ENCODE results near the gene TUBA1C. TPM values are rescaled to one million over a fixed set of nuclear protein-coding genes. Genes with fewer than 3 reads are reported as not detected.

Gene TUBA1C
- total and polyA plus RNA-seq, 9 of the 15 experiments (the other 6 are each of a cell fraction or from before 2014, with no cell fraction given) = 755 to 3,012 (median 914) TPM

- peak in 1 of 4 experiments; percentile 5 for DNase-seq (ENCODE audit: extremely low read depth in 1 of 4, low spot score in 3 of 4)
- WGBS (ENCODE audit: insufficient coverage, low coverage, missing lambda C conversion rate) = 38% methylated on average over 7 of the region's 7 CpGs
- ChIA-PET POLR2A (interaction anchor here (0.6 to 7.5 kb wide), 5 partner anchors 9 to 1817 kb away, joined by 3 to 141 read pairs (median 4); partner anchors contain the start of genes SPATS2 and TUBA1C), CTCF (ENCODE audit: low intra/inter-chr PET ratio) (no interaction called here)
- Histone ChIP-seq H3K27me3 (ENCODE audit: control insufficient read depth in 2 of 2, insufficient read depth in 2 of 2, low read length in 2 of 2) (no peaks in the 10 kb centered on the region), H3K9me1 (ENCODE audit: control insufficient read depth, insufficient read depth, low read length) (no peaks in the 10 kb centered on the region), H3K4me2 (ENCODE audit: insufficient read depth, low read length) (no peak overlapping the region), H3K9ac (ENCODE audit: insufficient read depth in 1 of 2, low read depth in 2 of 2, low read length in 2 of 2) (peak overlapping the region in 1 of 2 experiments; percentile 49; a peak in 1 of 4 replicates), H3K4me1 (replicated peaks in 1 of 2; ENCODE audit: control insufficient read depth in 2 of 2, insufficient read depth in 2 of 2, low read length in 2 of 2) (peaks cover 13 to 16% of the 10 kb centered on the region in 2 experiments), H3K79me2 (ENCODE audit: control insufficient read depth, insufficient read depth, low read length) (no peaks in the 10 kb centered on the region; the same call in 2 of the 3 replicates), H3K36me3 (ENCODE audit: control insufficient read depth, insufficient read depth, low read length) (no peaks in the 10 kb centered on the region), H3K27ac (ENCODE audit: extremely low read depth, low read depth, low read length) (no peak overlapping the region), H3K9me3 (replicated peaks; ENCODE audit: control insufficient read depth, insufficient read depth, low read depth, low read length) (no peaks in the 10 kb centered on the region), H2AFZ (ENCODE audit: low read depth, low read length) (peak overlapping the region; percentile 40), H3K4me3 (no peak overlapping the region), H4K20me1 (replicated peaks; ENCODE audit: control insufficient read depth, insufficient read depth, low read length) (peaks cover 6% of the 10 kb centered on the region)
- no peak for FAIRE-seq
- in situ Hi-C loops (cut with MboI) = no loop called here
- no peak for ATAC-seq
- intact Hi-C loops (cut with micrococcal nuclease) = no loop called here
- no TSS peak for BruUV-seq (replicated peaks)
- TF ChIP-seq MYC (IDR thresholded peaks at IDR 0.05; ENCODE audit: low read depth, low read length) (peak; percentile 15; the same call in 1 of the 2 replicates), MYC (CRISPR knock-in tag; IDR thresholded peaks at IDR 0.05; ENCODE audit: borderline replicate concordance, low read depth) (no peak), CEBPG (CRISPR knock-in tag; IDR thresholded peaks at IDR 0.05) (peak; percentile 57; the same call in 1 of the 2 replicates), CEBPG (tag; conservative IDR thresholded peaks at IDR 0.05 in 1 of 2, IDR thresholded peaks at IDR 0.05 in 1 of 2) (0 out of 4 replicates have a peak, but pooled peaks of 1 of the 2 experiments have one; percentile 24), TBP (optimal IDR thresholded peaks at IDR 0.05; ENCODE audit: low read depth, low read length) (no peak), ATF3 (IDR thresholded peaks at IDR 0.05) (peak; percentile 53; the same call in 1 of the 2 replicates), ATF3 (CRISPR knock-in tag; conservative IDR thresholded peaks at IDR 0.05) (no peak), HMG20A (CRISPR knock-in tag; conservative IDR thresholded peaks at IDR 0.05) (no peak), XRCC3 (IDR thresholded peaks at IDR 0.05) (no peak)
- TF ChIP-seq, protein P1, sequence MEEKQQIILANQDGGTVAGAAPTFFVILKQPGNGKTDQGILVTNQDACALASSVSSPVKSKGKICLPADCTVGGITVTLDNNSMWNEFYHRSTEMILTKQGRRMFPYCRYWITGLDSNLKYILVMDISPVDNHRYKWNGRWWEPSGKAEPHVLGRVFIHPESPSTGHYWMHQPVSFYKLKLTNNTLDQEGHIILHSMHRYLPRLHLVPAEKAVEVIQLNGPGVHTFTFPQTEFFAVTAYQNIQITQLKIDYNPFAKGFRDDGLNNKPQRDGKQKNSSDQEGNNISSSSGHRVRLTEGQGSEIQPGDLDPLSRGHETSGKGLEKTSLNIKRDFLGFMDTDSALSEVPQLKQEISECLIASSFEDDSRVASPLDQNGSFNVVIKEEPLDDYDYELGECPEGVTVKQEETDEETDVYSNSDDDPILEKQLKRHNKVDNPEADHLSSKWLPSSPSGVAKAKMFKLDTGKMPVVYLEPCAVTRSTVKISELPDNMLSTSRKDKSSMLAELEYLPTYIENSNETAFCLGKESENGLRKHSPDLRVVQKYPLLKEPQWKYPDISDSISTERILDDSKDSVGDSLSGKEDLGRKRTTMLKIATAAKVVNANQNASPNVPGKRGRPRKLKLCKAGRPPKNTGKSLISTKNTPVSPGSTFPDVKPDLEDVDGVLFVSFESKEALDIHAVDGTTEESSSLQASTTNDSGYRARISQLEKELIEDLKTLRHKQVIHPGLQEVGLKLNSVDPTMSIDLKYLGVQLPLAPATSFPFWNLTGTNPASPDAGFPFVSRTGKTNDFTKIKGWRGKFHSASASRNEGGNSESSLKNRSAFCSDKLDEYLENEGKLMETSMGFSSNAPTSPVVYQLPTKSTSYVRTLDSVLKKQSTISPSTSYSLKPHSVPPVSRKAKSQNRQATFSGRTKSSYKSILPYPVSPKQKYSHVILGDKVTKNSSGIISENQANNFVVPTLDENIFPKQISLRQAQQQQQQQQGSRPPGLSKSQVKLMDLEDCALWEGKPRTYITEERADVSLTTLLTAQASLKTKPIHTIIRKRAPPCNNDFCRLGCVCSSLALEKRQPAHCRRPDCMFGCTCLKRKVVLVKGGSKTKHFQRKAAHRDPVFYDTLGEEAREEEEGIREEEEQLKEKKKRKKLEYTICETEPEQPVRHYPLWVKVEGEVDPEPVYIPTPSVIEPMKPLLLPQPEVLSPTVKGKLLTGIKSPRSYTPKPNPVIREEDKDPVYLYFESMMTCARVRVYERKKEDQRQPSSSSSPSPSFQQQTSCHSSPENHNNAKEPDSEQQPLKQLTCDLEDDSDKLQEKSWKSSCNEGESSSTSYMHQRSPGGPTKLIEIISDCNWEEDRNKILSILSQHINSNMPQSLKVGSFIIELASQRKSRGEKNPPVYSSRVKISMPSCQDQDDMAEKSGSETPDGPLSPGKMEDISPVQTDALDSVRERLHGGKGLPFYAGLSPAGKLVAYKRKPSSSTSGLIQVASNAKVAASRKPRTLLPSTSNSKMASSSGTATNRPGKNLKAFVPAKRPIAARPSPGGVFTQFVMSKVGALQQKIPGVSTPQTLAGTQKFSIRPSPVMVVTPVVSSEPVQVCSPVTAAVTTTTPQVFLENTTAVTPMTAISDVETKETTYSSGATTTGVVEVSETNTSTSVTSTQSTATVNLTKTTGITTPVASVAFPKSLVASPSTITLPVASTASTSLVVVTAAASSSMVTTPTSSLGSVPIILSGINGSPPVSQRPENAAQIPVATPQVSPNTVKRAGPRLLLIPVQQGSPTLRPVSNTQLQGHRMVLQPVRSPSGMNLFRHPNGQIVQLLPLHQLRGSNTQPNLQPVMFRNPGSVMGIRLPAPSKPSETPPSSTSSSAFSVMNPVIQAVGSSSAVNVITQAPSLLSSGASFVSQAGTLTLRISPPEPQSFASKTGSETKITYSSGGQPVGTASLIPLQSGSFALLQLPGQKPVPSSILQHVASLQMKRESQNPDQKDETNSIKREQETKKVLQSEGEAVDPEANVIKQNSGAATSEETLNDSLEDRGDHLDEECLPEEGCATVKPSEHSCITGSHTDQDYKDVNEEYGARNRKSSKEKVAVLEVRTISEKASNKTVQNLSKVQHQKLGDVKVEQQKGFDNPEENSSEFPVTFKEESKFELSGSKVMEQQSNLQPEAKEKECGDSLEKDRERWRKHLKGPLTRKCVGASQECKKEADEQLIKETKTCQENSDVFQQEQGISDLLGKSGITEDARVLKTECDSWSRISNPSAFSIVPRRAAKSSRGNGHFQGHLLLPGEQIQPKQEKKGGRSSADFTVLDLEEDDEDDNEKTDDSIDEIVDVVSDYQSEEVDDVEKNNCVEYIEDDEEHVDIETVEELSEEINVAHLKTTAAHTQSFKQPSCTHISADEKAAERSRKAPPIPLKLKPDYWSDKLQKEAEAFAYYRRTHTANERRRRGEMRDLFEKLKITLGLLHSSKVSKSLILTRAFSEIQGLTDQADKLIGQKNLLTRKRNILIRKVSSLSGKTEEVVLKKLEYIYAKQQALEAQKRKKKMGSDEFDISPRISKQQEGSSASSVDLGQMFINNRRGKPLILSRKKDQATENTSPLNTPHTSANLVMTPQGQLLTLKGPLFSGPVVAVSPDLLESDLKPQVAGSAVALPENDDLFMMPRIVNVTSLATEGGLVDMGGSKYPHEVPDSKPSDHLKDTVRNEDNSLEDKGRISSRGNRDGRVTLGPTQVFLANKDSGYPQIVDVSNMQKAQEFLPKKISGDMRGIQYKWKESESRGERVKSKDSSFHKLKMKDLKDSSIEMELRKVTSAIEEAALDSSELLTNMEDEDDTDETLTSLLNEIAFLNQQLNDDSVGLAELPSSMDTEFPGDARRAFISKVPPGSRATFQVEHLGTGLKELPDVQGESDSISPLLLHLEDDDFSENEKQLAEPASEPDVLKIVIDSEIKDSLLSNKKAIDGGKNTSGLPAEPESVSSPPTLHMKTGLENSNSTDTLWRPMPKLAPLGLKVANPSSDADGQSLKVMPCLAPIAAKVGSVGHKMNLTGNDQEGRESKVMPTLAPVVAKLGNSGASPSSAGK (IDR thresholded peaks at IDR 0.05) = peak; percentile 52
These were observed 14.9 kb downstream of the TUBA1C start for GRCh38 chr12:49279706-49280159.

Measured in K562 (cell line).